A673 (cell line): ENCODE results near the gene CIBAR2.

Source experiments
- EZH2 ChIP-seq: fragments of 200-600 bp; sonication (generic); IDR thresholded peaks from 2 replicates; pipeline ENCODE4 v1.6.1; 2017; ENCODE audit warnings: borderline replicate concordance, low read depth, mild to moderate bottlenecking, mixed read lengths, antibody characterized with exemption, low read length; ENCODE audit not compliant: poor library complexity, severe bottlenecking
- TF ChIP-seq, protein P1 (sequence below): fragments of 300-800, 200-600 bp; sonication (generic); conservative IDR thresholded peaks from 2 replicates; pipeline ENCODE4 v1.5.1; 2017; ENCODE audit warnings: low read depth, mild to moderate bottlenecking, antibody characterized with exemption, low read length, moderate library complexity, mixed read lengths

DNA sequence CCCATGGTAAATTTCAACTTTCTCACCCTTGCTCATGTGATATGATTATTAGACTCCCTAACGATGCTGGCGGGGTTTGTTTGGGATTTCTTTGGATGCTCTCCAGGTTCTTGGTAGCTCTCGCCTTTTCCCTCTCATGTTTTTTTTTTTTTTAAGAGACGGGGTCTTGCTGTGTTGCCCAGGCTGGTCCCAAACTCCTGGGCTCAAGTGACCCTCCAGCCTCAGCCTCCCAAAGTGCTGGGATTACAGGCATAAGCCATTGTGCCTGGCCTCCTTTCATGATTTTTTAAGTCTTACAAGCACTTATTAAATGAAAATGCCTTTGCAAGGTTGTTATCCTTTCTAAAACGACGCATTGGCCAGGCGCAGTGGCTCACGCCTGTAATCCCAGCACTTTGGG is 60.6 kb downstream of the CIBAR2 start:
- TF ChIP-seq, protein P1, sequence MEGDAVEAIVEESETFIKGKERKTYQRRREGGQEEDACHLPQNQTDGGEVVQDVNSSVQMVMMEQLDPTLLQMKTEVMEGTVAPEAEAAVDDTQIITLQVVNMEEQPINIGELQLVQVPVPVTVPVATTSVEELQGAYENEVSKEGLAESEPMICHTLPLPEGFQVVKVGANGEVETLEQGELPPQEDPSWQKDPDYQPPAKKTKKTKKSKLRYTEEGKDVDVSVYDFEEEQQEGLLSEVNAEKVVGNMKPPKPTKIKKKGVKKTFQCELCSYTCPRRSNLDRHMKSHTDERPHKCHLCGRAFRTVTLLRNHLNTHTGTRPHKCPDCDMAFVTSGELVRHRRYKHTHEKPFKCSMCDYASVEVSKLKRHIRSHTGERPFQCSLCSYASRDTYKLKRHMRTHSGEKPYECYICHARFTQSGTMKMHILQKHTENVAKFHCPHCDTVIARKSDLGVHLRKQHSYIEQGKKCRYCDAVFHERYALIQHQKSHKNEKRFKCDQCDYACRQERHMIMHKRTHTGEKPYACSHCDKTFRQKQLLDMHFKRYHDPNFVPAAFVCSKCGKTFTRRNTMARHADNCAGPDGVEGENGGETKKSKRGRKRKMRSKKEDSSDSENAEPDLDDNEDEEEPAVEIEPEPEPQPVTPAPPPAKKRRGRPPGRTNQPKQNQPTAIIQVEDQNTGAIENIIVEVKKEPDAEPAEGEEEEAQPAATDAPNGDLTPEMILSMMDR: no peak
- no peak for TF ChIP-seq EZH2
